CD14-positive monocyte (primary cell): ENCODE results near the gene CNFN. TPM values are rescaled to one million over a fixed set of nuclear protein-coding genes. Genes with fewer than 3 reads are reported as not detected.

Source experiments
- DNase-seq, 3 donors: peaks; one replicate each; pipeline ENCODE4 v3.0.0-alpha.2; 2011 to 2022
- H2AFZ ChIP-seq: 2 replicates; pipeline ENCODE4 v1.6.0; 2012; ENCODE audit warnings: mild to moderate bottlenecking, low read depth, low read length, inconsistent platforms; ENCODE audit not compliant: insufficient read depth, poor library complexity, severe bottlenecking
- H3K27ac ChIP-seq, 2 donors: 1 replicate in 1 of 2; 2 replicates in 1 of 2; pipeline ENCODE4 v1.5.1; 2012 to 2013; ENCODE audit warnings: low read length in 2 of 2, control low read depth in 1 of 2, inconsistent platforms in 1 of 2, low read depth in 1 of 2, mild to moderate bottlenecking in 1 of 2
- H3K27me3 ChIP-seq, 2 donors: one replicate each; pipeline versions ENCODE4 v1.6.0 to v1.6.1; 2011 to 2013; ENCODE audit warnings: low read length in 2 of 2; ENCODE audit not compliant: control insufficient read depth in 2 of 2, insufficient read depth in 2 of 2
- H3K36me3 ChIP-seq, 2 donors: replicated peaks in 1 of 2; 1 replicate in 1 of 2; 2 replicates in 1 of 2; pipeline versions ENCODE4 v1.5.1 to v1.6.1; 2012 to 2013; ENCODE audit warnings: low read length in 2 of 2, control low read depth in 1 of 2, inconsistent platforms in 1 of 2, mild to moderate bottlenecking in 1 of 2; ENCODE audit not compliant: insufficient read depth in 2 of 2, control insufficient read depth in 1 of 2
- H3K4me1 ChIP-seq, 2 donors: 1 replicate in 1 of 2; 2 replicates in 1 of 2; pipeline versions ENCODE4 v1.5.1 to v1.6.1; 2012 to 2013; ENCODE audit warnings: low read length in 2 of 2, control low read depth in 1 of 2, inconsistent platforms in 1 of 2, mild to moderate bottlenecking in 1 of 2, moderate library complexity in 1 of 2; ENCODE audit not compliant: insufficient read depth in 2 of 2, control insufficient read depth in 1 of 2
- H3K4me2 ChIP-seq: replicated peaks from 2 replicates; pipeline ENCODE3; 2012; ENCODE audit warnings: low read length, moderate library complexity, mild to moderate bottlenecking; ENCODE audit not compliant: poor library complexity, severe bottlenecking; ENCODE audit errors: extremely low read depth
- H3K4me3 ChIP-seq, 3 experiments: fragments of 200-600 bp in 1 of 3; sonication (generic) in 1 of 3; replicated peaks in 1 of 3; 1 replicate in 2 of 3; 2 replicates in 1 of 3; pipeline ENCODE4 v1.5.1; 2011 to 2013; ENCODE audit warnings: low read length in 3 of 3, mild to moderate bottlenecking in 3 of 3, control low read depth in 2 of 3, low read depth in 2 of 3, inconsistent platforms in 1 of 3, moderate library complexity in 1 of 3
- H3K79me2 ChIP-seq: 2 replicates; pipeline ENCODE4 v1.6.0; 2012; ENCODE audit warnings: mild to moderate bottlenecking, control low read depth, inconsistent platforms, low read length, moderate library complexity; ENCODE audit not compliant: insufficient read depth
- H3K9ac ChIP-seq: 2 replicates; pipeline ENCODE4 v1.6.0; 2017; ENCODE audit warnings: low read length, mild to moderate bottlenecking; ENCODE audit not compliant: insufficient read depth, poor library complexity, severe bottlenecking
- H3K9me3 ChIP-seq, 2 donors: replicated peaks in 1 of 2; 1 replicate in 1 of 2; 2 replicates in 1 of 2; pipeline versions ENCODE4 v1.5.1 to v1.6.1; 2012 to 2013; ENCODE audit warnings: low read length in 2 of 2, control low read depth in 1 of 2; ENCODE audit not compliant: control insufficient read depth in 1 of 2, insufficient read depth in 1 of 2
- H4K20me1 ChIP-seq: 2 replicates; pipeline ENCODE4 v1.6.0; 2012; ENCODE audit warnings: mild to moderate bottlenecking, low read length, control low read depth, moderate library complexity; ENCODE audit not compliant: insufficient read depth
- H3K27ac Mint-ChIP-seq, 7 donors: one replicate each; pipeline ENCODE4 v1.8.0; 2020; ENCODE audit warnings: mild to moderate bottlenecking in 7 of 7, mixed read lengths in 7 of 7, moderate library complexity in 6 of 7, inconsistent platforms in 2 of 7
- H3K27me3 Mint-ChIP-seq, 3 donors: one replicate each; pipeline ENCODE4 v1.8.0; 2021 to 2022; ENCODE audit warnings: low read depth in 3 of 3, mild to moderate bottlenecking in 3 of 3, mixed read lengths in 3 of 3, moderate library complexity in 3 of 3, inconsistent platforms in 1 of 3
- H3K36me3 Mint-ChIP-seq, 2 donors: one replicate each; pipeline ENCODE4 v1.8.0; 2020; ENCODE audit warnings: mixed read lengths in 2 of 2, inconsistent platforms in 1 of 2, mild to moderate bottlenecking in 1 of 2
- H3K4me1 Mint-ChIP-seq: one replicate; pipeline ENCODE4 v1.8.0; 2020; ENCODE audit warnings: mild to moderate bottlenecking, mixed read lengths
- H3K4me3 Mint-ChIP-seq, 2 donors: one replicate each; pipeline ENCODE4 v1.8.0; 2020; ENCODE audit warnings: mild to moderate bottlenecking in 2 of 2, mixed read lengths in 2 of 2, moderate library complexity in 1 of 2
- H3K9me3 Mint-ChIP-seq, 7 donors: one replicate each; pipeline ENCODE4 v1.8.0; 2020 to 2022; ENCODE audit warnings: mixed read lengths in 7 of 7, mild to moderate bottlenecking in 6 of 7, moderate library complexity in 6 of 7, inconsistent platforms in 2 of 7
- CTCF ChIP-seq: fragments of 200-600 bp; IDR thresholded peaks from one replicate; pipeline ENCODE4 v1.8.0; 2022; ENCODE audit warnings: antibody characterized with exemption, mild to moderate bottlenecking
- WGBS: methylation state at CpG from one replicate; pipeline ENCODE4 v1.1.5; 2013; ENCODE audit warnings: missing lambda C conversion rate; ENCODE audit not compliant: insufficient coverage; 5-methylcytosine and 5-hydroxymethylcytosine counted together
- intact Hi-C, 2 donors: fragments of 100-400 bp; cut with micrococcal nuclease; formaldehyde crosslinking; loops; one replicate each; pipeline versions ENCODE4 v1.15.0 to v1.15.1; 2023
- polyA plus RNA-seq, 3 donors: library from polyadenylated mRNA; depleted of rRNA in 1 of 3; unstranded in 2 of 3; stranded (reverse) in 1 of 3; fragments of 300-500 nt in 2 of 3; fragments of >200 nt in 1 of 3; fragmentation: Illumina TruSeq in 2 of 3; gene quantifications; 1 replicate in 2 of 3; 2 replicates in 1 of 3; pipeline ENCODE4 v1.2.3, GENCODE V29; 2012 to 2021

The CNFN gene
- polyA plus RNA-seq, 3 donors: 0.64 to 6.4 (median 3.4) TPM

DNA sequence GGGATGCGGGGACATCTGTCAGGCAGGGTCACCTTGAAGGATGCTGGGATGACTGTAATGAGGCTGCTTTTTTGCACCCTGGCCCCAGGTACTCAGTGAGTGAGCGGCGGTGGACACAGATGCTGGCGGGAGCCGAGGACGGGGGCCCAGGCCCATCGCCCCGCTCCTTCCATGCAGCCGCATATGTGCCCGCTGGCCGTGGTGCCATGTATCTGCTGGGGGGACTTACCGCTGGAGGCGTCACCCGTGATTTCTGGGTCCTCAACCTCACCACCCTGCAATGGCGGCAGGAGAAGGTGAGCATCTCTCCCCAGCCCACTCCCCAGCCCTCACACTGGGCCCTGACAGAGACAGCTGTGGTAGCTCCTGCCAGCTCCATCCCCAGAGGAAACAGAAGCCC, 33.4 kb downstream of the CNFN start:
- Mint-ChIP-seq H3K27ac (no peak overlapping the region), H3K4me1 (no peaks in the 10 kb centered on the region), H3K27me3 (peaks cover 0 to 4% (median 0%) of the 10 kb centered on the region in 3 donors), H3K9me3 (no peaks in the 10 kb centered on the region), H3K36me3 (peaks cover 6 to 19% of the 10 kb centered on the region in 2 donors), H3K4me3 (no peak overlapping the region)
- Histone ChIP-seq H3K4me3 (no peak overlapping the region), H3K9ac (no peak overlapping the region), H3K36me3 (peaks cover 9 to 14% of the 10 kb centered on the region in 2 donors), H3K9me3 (no peaks in the 10 kb centered on the region), H3K4me1 (no peaks in the 10 kb centered on the region), H2AFZ (no peak overlapping the region), H3K27me3 (no peaks in the 10 kb centered on the region), H4K20me1 (no peaks in the 10 kb centered on the region), H3K27ac (no peak overlapping the region), H3K4me2 (no peak overlapping the region), H3K79me2 (no peaks in the 10 kb centered on the region)
- DNase-seq: no peak
- intact Hi-C loops: no loop called here
- 100% methylated on average over 15 of the region's 15 CpGs for WGBS
- no peak for TF ChIP-seq CTCF

GRCh38 chr19:42355896-42356295, 34.2 kb downstream of the CNFN start:
- Histone ChIP-seq H3K4me1 (no peaks in the 10 kb centered on the region), H4K20me1 (no peaks in the 10 kb centered on the region), H3K79me2 (no peaks in the 10 kb centered on the region), H3K9ac (no peak overlapping the region), H3K4me2 (no peak overlapping the region), H3K27me3 (no peaks in the 10 kb centered on the region), H2AFZ (no peak overlapping the region), H3K9me3 (no peaks in the 10 kb centered on the region), H3K27ac (no peak overlapping the region), H3K4me3 (no peak overlapping the region), H3K36me3 (peaks cover 9 to 14% of the 10 kb centered on the region in 2 donors)
- Mint-ChIP-seq H3K27me3 (peaks cover 0 to 4% (median 0%) of the 10 kb centered on the region in 3 donors), H3K36me3 (peaks cover 4 to 18% of the 10 kb centered on the region in 2 donors), H3K9me3 (no peaks in the 10 kb centered on the region), H3K4me3 (no peak overlapping the region), H3K4me1 (no peaks in the 10 kb centered on the region), H3K27ac (no peak overlapping the region)
- DNase-seq: no peak
- TF ChIP-seq CTCF: no peak
- WGBS: 99% methylated on average over 6 of the region's 12 CpGs
- intact Hi-C loops: no loop called here
